Psoas muscle (tissue), 8 donors: ENCODE data around the gene CYRIA. TPM values are rescaled to one million over a fixed set of nuclear protein-coding genes. Genes with fewer than 3 reads are reported as not detected.

Experiments
- ATAC-seq, 4 donors: fragments of 200-7000 bp; cut with Tn5 transposase; one replicate each; pipeline ENCODE4 v1.9.1; 2020; ENCODE audit warnings: moderate library complexity in 3 of 4, mild to moderate bottlenecking in 2 of 4
- DNase-seq, 2 donors: peaks; one replicate each; pipeline ENCODE4 v3.0.0-alpha.2; 2020
- H3K27ac ChIP-seq: fragments of 200-600 bp; one replicate; pipeline ENCODE4 v1.8.0; 2022
- H3K27me3 ChIP-seq, 3 donors: fragments of 200-600 bp in 1 of 3; one replicate each; pipeline versions ENCODE4 v1.6.1 to v1.8.0; 2013 to 2022; ENCODE audit warnings: low read length in 2 of 3, mild to moderate bottlenecking in 2 of 3, moderate library complexity in 1 of 3; ENCODE audit not compliant: insufficient read depth in 3 of 3
- H3K36me3 ChIP-seq, 2 donors: fragments of 200-600 bp in 1 of 2; one replicate each; pipeline versions ENCODE4 v1.6.1 to v1.8.0; 2013 to 2022; ENCODE audit warnings: low read depth in 1 of 2, mild to moderate bottlenecking in 1 of 2, moderate library complexity in 1 of 2; ENCODE audit not compliant: insufficient read depth in 1 of 2
- H3K4me1 ChIP-seq: fragments of 200-600 bp; one replicate; pipeline ENCODE4 v1.8.0; 2022
- H3K4me3 ChIP-seq: fragments of 200-600 bp; one replicate; pipeline ENCODE4 v1.8.0; 2022; ENCODE audit warnings: mild to moderate bottlenecking
- H3K9me3 ChIP-seq: fragments of 200-600 bp; one replicate; pipeline ENCODE4 v1.8.0; 2022
- CTCF ChIP-seq: fragments of 200-600 bp; IDR thresholded peaks from one replicate; pipeline ENCODE4 v1.8.0; 2022; ENCODE audit warnings: antibody characterized with exemption
- WGBS, 3 donors: extraction: QIAGEN DNeasy Blood & Tissue Kit; methylation state at CpG; one replicate each; pipeline versions ENCODE4 v1.1.6 to v1.1.7; 2013; 5-methylcytosine and 5-hydroxymethylcytosine counted together
- intact Hi-C, 2 donors: fragments of 100-400 bp; cut with DNase I; formaldehyde crosslinking; loops; one replicate each; pipeline versions ENCODE4 v1.11.0 to v1.14.2; 2022
- long read RNA-seq, 2 donors: library from polyadenylated mRNA; unstranded; transcript quantifications; one replicate each; pipeline ENCODE4 v2.0.0, GENCODE V29; 2021
- polyA plus RNA-seq, 3 donors: library from polyadenylated mRNA; stranded (reverse); fragments of 200-250 nt; gene quantifications; one replicate each; pipeline ENCODE4 v1.2.3, GENCODE V29; 2013
- total RNA-seq, 4 donors: library from RNA; stranded (reverse); fragmentation: NEBNext Ultra II Directional in 2 of 4; extraction: Animal tissue kit (Norgen Biotek cat#: 25700) in 2 of 4; gene quantifications; one replicate each; pipeline versions ENCODE4 v1.2.1 to v1.2.4, GENCODE V29; 2021 to 2023
- donor health status: healthy with polysubstance abuse.
- donor health status: DM: no; HTN: no; CAD: no; lungs with moderate emphysema.
- donor health status: Bipolar disorder and iron deficiency.
- donor health status: healthy.
- donor health status: DM: yes; HTN: yes; CAD: no.
- donor health status: DM: no; HTN: no; CAD: no.
- donor health status: DM: no; HTN: no; CAD: no.
- donor health status: DM: yes; HTN: yes; CAD: no.

CYRIA gene
- total RNA-seq (10 to 100 TPM in 3 of 4 donors, 1 to 10 TPM in 1; 9.5 to 16.8 (median 10.9) TPM), polyA plus RNA-seq (1 to 10 TPM; 3.8 to 5.1 (median 4.9) TPM)
- long read RNA-seq, donor 1, full-length matches to known transcripts, result 2 of 5 reads
- long read RNA-seq, donor 1, partial matches to known transcripts, result 1 of 5 reads
- long read RNA-seq, donor 1, other reads (novel, unspliced or antisense), result 2 of 5 reads
- long read RNA-seq, donor 2, full-length matches to known transcripts, result 11 of 27 reads
- long read RNA-seq, donor 2, partial matches to known transcripts, result 5 of 27 reads
- long read RNA-seq, donor 2, other reads (novel, unspliced or antisense), result 11 of 27 reads

- no peaks in the 10 kb centered on the region for H3K36me3 ChIP-seq
- DNase-seq (peak; percentile 75 to 86), ATAC-seq (peak; percentile 72 to 86 (median 78))
- no peaks in the 10 kb centered on the region for H3K27me3 ChIP-seq
- H3K4me3 ChIP-seq, result peak within 1 kb of the TSS; percentile 78
- peaks cover 33% of the 10 kb centered on the region for H3K4me1 ChIP-seq
- TF ChIP-seq CTCF, result no peak
- 3 to 23% (median 10%) methylated on average over 7 to 54 of the region's 54 CpGs for WGBS, 3 donors
- no peaks in the 10 kb centered on the region for H3K9me3 ChIP-seq
- intact Hi-C loops, result loop anchor here in 1 of 2 donors (5.0 kb wide), 2 partner anchors 34 to 61 kb away; no protein-coding TSS in a partner anchor
- peak within 1 kb of the TSS; percentile 67 for H3K27ac ChIP-seq
Measured at GRCh38 chr2:16665748-16666448, at the start of gene CYRIA. CYRIA (minus strand) TSS chr2:16665834; CDS start chr2:16588119, 77,715 bp downstream.

- WGBS, 3 donors, result 38 to 66% (median 45%) methylated on average over 5 of the region's 5 CpGs
- no peaks in the 10 kb centered on the region for H3K36me3 ChIP-seq
- H3K27me3 ChIP-seq, result no peaks in the 10 kb centered on the region
- TF ChIP-seq CTCF, result no peak
- DNase-seq (no peak), ATAC-seq (no peak)
- intact Hi-C loops, result no loop called here
- peaks cover 3% of the 10 kb centered on the region for H3K4me1 ChIP-seq
- H3K4me3 ChIP-seq, result no peak overlapping the region
- no peaks in the 10 kb centered on the region for H3K9me3 ChIP-seq
- no peak overlapping the region for H3K27ac ChIP-seq
Measured at GRCh38 chr2:16713011-16713423, 47.4 kb upstream of the CYRIA start.

- Histone ChIP-seq H3K36me3 (no peaks in the 10 kb centered on the region), H3K9me3 (no peaks in the 10 kb centered on the region), H3K4me3 (no peak overlapping the region), H3K27ac (no peak overlapping the region), H3K27me3 (no peaks in the 10 kb centered on the region), H3K4me1 (no peaks in the 10 kb centered on the region)
- 76 to 90% (median 83%) methylated on average over 2 of the region's 2 CpGs for WGBS, 3 donors
- no peak for TF ChIP-seq CTCF
- peak in 1 of 4 donors; percentile 33 for ATAC-seq
- intact Hi-C loops, result no loop called here
- DNase-seq, result peak in 1 of 2 donors; percentile 42
Measured at GRCh38 chr2:16709769-16710168, 44.1 kb upstream of the CYRIA start.

GRCh38 chr2:16708173-16708572 is 42.5 kb upstream of the CYRIA start:
- Histone ChIP-seq H3K4me1 (no peaks in the 10 kb centered on the region), H3K27ac (no peak overlapping the region), H3K9me3 (no peaks in the 10 kb centered on the region), H3K4me3 (no peak overlapping the region), H3K27me3 (no peaks in the 10 kb centered on the region), H3K36me3 (no peaks in the 10 kb centered on the region)
- WGBS, 3 donors, result 92 to 97% (median 94%) methylated on average over 2 of the region's 2 CpGs
- no peak for DNase-seq
- intact Hi-C loops, result no loop called here
- no peak for ATAC-seq
- TF ChIP-seq CTCF, result no peak
